Islet of Langerhans (tissue), 1 donor: Measurements from ENCODE around the gene PRKCD.

Experiments used
- FAIRE-seq: peaks from one replicate; lab custom pipeline; 2011; peaks lifted over from hg19 to GRCh38; lab: Jason Lieb, UNC

The PRKCD gene

DNA sequence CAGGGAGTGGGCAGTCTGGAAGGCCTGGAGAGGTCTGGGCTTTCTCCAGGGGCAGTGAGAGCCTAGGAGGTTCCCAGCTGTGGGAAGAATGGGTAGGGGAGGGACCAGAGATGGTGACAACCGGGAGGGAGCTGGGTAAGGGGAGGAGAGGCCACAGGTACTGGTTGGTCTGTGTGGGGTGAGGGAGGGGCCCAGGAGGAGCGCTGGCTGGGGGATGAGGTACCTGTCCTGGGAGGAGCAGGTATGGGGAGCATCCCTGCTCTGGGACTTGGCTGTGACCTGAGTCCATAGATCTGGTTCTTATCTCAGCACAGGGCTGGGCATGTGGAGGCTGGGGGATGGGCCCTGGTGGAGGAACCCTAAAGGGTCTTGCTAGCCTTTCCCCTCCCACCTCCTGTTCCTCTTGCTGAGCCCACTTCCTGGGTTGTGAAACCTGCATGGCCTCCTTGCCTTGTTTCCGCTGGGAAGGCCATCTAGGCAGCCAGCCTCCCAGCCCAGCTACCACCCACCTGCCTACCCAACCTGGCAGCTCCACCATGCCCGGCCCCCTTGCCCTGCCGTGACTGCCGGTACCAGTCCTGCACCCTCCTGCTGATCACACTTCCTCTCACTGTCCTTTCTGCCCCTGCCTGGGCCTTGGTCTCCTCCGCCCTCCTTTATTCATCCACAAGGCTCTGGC is 11.0 kb downstream of the PRKCD start:
- FAIRE-seq = no peak

DNA sequence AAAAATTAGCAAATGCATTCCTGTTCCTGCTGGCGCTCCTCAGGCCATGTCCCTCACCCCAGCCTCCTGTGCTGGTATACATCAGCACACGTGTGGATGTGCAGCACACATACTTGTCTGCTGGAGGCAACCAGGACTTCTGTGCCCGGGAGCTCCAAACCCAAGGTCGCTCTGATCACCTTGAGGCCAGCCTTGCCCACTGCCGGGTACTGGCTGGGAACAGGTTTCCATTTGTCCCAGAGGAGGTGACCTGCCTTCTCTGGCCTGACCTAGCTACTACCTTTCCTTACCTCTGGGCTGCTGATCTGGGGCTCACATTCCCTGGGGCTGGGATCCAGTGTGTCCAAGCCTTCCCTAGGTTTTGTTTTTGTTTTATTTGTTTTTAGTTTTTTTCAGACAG is 12.1 kb downstream of the PRKCD start:
- no peak for FAIRE-seq

DNA sequence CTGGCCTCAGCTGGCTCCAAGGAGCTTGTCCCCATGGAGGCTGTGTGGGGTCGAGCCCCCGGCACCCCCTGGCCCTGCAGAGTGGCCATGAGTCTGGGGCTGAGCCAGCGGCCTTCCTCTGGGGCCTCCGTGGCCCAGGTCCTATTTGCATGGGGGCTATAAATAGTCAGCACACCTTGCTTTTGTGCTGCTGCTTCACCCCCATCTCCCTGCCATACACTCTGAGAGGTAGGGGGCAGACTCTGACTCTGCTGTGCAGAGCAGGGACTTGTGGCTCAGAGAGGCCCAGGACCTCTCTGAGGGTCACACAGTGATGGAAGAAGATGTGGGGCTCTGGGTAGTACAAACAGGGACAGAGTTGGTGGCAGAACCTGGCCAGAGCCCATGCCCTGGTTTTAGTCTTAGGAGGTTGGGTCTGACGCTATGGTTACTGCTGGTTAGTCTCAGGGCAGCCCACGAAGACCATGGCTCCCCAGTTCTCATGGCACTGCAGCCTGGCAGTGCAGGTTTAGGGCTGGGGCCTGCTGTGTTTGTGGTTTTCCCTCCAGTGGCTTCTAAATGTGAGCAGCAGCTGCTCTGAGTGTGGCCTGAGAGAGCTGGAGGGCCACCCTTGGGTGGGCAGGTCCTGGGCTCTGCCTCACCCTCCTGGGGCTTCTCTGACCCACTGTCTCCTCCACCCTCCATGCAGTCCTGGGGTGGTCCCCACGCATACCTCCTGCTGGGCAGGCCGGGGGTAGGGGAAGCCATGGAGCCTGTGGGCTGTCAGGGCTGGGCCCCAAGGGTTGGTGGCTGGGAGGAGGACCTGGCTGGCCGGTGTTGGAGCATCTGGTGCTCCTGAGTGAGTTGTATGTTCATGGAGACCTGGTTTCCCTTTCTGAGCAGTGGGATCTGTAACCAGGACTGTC is 13.6 kb downstream of the PRKCD start:
- no peak for FAIRE-seq

DNA sequence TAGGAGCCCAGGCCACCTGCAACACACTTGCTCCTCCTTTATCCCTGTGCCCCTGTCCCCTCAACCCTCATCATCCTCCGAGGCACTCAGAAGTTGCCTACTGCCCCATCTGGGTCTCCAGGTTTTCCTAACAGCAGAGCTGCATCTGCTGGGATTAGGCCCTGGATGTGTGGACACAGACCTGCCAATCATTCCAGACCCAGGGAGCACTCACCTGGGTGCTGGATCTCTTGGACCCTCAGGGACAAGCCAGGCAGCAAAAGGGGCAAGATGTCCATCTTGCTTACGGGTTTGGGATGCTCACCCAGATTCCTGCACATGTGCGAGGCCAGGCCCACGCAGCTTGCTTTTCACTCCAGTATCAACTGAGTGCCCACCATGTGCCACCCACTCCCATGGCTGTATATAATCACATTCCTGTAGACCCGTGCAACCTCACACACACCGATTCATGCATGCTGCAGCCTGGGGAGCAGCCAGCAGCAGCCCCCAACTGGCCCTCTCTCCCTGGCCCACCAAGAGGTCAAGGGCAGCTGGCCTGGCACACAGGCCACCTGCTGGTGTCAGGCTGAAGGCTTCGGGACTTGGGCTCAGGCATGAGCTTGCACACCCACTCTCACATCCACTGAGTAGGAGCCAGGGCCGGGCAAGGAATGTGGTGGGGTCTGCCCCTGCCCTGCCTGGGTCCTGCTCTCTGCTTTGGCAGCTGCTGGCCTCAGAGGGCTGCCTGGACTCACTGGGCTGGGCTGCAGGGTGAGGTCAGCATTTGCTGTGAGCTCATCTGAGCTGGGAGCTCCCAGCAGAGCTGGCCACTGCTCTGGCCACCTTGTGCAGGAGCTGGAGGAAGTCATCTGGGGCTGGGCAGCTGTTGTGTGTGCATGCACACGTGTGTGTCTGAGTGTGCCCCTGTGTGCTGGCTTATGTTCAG is 14.9 kb downstream of the PRKCD start:
- no peak for FAIRE-seq

DNA sequence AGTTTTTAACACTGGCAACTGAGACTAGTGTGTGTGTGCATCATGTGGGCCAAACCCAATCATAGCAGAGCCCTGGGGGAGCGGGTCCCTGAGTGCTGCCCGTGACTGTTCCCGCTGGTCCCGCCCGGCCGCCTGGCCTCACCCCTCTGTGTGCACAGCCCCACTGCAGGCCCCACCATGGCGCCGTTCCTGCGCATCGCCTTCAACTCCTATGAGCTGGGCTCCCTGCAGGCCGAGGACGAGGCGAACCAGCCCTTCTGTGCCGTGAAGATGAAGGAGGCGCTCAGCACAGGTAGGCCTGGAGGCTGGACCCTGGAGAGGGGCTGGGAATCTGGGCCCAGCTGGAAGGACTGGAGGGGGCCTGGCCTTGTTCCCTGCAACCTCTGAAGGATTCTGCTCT is 17.2 kb downstream of the PRKCD start:
- no peak for FAIRE-seq

DNA sequence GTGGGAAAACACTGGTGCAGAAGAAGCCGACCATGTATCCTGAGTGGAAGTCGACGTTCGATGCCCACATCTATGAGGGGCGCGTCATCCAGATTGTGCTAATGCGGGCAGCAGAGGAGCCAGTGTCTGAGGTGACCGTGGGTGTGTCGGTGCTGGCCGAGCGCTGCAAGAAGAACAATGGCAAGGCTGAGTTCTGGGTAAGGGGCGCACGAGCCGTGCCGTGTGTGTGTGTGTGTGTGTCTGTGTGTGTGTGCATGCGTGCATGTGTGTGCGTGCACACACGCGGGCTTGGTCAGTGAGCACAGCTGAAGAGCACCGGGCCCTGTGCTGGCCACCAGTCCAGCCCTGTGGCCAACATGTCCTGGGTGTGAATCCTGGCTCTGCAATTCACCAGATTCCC is 18.6 kb downstream of the PRKCD start:
- no peak for FAIRE-seq

DNA sequence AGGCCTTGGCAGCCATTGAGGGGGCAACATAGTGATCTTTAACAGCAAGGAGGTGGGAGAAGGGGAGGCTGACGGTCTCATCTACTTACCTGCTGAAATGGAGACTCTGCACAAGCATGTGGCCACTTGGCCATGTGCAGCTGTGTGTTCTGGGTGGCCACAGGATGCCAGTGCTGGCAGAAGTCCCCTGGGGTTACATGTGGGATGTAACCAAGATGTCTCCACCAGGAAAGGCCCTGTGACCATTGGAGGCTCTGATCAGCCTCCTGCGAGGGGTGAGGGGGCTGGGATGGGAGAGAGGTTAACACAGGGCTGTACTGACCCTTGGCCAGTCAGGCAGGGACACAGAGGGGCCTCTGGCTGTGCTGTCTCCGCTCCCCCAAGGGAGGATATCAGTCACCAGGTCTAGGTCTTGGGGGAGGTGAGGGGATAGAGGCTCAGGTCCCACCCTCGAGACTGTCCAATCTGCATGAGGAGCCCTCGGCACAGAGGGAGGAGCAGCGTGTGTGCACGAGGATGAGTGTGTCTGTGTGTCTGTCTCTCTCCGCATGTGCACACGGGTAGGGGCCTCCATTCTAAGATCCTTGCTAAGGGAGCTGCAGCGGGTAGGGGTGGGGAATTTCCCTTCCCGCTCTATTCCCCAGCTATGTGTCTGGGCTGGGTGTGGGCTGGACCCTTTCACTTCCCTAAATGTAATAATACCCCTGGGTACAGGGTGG is 19.5 kb downstream of the PRKCD start:
- FAIRE-seq = no peak

DNA sequence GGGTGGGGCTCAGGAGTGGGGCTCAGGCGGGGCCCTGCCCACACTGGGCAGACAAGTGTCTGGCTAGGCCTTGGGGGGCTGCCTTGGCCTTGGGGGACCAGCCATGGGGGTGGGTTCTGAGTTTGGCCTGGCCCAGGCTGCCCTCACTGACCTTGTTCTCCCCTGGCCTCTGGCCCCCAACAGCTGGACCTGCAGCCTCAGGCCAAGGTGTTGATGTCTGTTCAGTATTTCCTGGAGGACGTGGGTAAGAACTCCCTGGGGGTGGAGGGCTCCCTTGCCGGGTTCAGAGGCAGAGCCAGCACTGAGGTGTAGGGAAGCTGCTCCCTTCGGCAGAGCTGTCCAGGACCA is 20.0 kb downstream of the PRKCD start:
- no peak for FAIRE-seq

DNA sequence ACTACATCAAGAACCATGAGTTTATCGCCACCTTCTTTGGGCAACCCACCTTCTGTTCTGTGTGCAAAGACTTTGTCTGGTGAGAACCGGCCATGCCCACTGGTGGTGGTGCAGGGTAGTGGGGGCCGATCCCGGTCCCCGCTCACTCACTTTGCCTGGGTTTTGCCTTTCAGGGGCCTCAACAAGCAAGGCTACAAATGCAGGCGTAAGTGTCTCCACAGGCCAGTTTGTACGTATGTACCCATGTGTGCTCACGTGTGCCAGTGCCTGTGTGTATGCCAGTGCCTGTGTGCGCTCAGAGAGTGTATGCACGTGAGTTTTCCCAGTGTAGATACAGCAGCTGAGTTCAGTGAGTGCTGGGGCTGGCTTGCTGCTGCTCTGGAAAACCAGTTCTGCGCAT is 20.5 kb downstream of the PRKCD start:
- FAIRE-seq = no peak

DNA sequence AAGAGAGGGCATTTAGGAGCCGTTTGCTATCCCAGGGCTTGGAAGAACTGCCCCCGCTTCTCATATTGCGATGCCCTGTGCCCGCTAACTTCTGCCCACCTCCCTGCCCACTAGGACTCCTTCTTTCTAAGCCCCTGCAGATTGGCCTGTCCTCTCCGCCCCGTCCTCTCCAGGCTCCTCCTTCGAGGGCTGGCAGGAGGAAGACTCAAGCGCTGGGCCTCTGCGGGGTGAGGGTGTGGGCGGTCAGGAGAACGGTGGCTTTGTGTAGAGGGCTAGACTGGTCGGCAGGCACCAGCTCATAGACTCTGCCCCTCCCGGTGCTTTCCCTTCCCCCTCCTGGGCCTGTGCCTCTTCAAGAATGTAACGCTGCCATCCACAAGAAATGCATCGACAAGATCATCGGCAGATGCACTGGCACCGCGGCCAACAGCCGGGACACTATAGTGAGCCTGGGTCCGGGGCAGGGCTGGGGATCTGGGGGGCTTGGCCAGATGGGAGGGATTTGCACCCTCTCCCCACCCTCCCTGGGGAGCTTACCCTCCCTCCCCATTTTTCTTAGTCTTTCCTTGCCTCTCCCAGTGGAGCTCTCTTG is 21.9 kb downstream of the PRKCD start:
- FAIRE-seq = no peak

DNA sequence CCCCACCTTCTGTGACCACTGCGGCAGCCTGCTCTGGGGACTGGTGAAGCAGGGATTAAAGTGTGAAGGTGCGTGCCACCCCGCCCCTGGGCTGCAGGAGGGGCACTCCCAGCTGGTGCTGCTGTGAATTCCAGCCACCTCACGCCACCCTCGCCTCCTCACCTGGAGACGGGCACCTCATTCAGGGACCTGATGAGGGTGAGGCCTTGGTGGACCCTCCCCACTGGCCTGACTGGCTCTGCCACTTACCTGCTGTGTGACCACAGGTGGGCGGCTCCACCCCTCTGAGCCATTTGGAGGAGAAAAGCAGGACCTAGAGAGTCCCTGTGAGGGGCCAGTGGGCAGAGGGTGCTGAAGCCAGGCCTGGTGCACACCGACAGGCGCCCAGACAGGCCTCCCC is 22.5 kb downstream of the PRKCD start:
- FAIRE-seq = no peak

DNA sequence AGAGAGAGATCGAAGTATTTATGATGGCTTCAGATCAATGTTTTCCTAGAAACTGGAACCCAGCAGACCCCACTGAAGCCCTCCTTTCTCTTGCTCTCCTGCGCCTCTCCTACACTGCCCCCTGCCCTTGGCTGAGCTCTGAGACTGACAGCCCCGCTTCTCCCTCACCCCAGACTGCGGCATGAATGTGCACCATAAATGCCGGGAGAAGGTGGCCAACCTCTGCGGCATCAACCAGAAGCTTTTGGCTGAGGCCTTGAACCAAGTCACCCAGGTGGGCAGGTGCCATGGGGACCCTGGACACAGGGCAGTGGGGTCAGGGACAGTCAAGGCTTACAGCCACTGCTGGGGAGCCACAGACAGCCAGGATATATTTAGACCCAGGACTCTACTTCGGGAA is 23.7 kb downstream of the PRKCD start:
- no peak for FAIRE-seq

DNA sequence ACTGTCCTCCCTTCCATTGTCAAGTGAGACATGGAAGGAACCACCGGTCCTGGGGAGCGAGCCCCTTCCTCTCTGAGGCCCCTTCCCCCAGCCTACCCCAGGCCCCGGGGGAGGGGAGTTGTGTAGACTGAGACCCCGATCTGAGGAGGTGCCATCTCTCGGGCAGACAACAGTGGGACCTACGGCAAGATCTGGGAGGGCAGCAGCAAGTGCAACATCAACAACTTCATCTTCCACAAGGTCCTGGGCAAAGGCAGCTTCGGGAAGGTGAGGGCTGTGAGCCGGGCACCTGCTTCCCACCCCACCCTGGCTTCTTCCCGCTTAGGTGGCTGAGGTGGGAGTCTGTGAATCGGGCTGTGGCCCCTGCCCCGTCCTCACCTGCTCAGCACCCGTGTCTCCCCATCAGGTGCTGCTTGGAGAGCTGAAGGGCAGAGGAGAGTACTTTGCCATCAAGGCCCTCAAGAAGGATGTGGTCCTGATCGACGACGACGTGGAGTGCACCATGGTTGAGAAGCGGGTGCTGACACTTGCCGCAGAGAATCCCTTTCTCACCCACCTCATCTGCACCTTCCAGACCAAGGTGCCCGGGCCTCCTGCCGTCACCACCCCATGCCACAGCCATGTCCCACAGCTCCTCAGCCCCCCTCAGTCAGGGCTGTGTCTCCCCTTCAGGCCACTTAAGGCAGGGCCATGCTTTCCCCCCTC is 24.9 kb downstream of the PRKCD start:
- no peak for FAIRE-seq

DNA sequence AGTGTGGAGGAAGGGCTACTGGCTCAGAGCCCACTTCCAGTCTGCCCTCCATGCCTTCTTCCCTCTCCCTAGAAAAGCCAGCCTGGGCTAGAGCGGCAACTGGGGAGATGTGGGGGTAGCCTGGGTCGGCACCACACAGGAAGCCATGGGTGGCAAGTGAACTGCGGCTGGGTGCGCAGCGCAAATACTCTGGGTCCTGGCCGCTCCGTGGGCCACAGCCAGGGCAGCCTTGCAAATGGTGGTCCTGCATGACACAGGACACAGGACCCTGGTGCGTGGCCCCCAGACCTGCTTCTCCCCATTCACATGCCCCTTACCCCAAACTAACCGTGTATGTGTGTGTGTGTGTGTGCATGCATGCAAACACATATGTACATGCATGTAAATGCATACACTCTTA is 25.7 kb downstream of the PRKCD start:
- no peak for FAIRE-seq

DNA sequence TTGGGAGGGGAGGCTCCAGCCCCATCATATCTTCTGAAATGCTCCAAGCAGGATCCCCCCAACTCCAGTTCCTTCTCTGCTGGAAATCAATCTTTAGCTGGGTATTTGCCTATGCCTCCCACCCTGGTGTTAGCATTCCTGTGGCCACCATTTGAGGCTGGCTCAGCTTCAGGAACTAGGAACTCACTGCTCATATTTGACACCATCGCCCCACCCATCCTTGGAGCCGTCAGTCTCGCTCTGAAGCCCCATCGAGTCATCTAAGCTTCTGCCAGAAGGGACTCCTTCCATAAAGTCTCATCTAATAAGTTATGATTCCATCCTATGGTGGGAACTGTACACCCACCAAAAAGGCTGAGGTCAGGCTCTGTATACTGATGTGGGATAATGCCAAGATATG is 26.4 kb downstream of the PRKCD start:
- no peak for FAIRE-seq

DNA sequence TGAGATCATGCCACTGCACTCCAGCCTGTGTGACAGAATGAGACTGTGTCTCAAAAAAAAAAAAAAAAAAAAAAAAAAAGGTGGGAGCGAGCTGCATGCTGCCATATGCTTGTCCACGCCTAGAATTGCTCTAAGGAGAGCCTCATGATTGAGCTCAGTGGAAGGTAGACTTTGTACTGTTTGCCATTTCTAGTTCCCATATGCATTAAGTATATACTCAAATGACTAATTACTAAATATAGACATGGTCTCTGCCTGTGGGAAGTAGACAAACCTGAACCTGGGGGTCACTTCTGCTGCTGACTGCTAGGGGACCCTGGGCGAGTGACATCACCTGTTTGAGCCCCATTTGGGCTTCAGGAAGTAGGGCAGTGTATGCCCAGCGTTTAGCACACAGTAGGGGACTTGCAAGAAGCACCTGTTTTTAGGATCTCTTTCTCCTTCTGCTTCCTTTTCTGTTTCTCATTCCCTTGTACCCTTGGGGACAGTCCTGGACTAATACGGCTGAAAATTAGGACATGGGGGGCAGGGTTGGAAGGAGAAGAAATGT is 27.2 kb downstream of the PRKCD start:
- FAIRE-seq = no peak

DNA sequence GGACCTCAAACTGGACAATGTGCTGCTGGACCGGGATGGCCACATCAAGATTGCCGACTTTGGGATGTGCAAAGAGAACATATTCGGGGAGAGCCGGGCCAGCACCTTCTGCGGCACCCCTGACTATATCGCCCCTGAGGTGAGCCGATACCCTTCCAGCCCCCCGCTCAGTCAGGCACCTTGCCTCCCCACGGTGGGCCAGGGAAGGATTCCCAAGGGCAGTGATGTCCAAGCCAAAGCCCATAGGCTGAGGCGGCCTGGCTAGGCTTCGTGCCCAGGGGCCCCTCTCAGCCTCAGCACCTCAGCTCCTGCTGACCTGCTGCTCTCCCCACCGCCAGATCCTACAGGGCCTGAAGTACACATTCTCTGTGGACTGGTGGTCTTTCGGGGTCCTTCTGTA is 27.7 kb downstream of the PRKCD start:
- no peak for FAIRE-seq

DNA sequence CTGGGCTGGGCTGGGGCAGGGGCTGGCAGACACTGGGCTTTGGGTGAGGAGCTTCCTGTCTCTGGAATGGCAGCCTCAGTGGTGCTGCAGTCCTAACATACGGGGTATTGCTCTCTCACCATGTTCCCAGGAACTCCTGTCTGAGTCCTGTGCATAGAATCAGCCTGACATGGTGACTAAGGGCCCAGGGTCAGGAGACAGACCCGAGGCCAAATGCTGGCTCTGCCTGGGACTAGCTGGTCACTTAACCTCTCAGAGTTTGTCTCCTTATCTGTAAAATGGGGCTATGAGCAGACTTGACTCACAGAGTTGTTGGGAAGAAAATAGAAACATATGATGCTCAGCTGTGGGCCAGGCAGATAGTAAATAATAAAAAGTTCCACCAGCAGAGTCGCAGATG is 28.3 kb downstream of the PRKCD start:
- FAIRE-seq = no peak

DNA sequence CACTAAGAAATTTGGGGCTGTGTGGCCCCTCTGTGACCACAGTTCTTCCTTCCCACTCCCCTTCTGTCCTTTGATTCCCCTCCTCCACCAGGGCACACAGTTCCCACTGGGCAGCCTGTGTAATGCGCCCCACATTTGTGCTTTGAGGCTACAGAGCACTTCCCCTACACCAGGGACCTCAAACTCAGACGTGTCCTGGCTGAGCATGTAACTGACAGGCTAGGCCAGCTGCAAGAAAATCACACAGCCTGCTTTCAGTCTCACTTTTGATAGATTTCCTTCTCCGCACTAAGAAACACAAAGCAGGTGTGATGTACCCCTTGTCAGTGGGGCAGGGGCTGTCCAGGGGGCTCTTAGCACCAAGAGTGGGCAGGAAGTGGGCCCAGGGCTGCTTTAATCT is 29.6 kb downstream of the PRKCD start:
- no peak for FAIRE-seq

DNA sequence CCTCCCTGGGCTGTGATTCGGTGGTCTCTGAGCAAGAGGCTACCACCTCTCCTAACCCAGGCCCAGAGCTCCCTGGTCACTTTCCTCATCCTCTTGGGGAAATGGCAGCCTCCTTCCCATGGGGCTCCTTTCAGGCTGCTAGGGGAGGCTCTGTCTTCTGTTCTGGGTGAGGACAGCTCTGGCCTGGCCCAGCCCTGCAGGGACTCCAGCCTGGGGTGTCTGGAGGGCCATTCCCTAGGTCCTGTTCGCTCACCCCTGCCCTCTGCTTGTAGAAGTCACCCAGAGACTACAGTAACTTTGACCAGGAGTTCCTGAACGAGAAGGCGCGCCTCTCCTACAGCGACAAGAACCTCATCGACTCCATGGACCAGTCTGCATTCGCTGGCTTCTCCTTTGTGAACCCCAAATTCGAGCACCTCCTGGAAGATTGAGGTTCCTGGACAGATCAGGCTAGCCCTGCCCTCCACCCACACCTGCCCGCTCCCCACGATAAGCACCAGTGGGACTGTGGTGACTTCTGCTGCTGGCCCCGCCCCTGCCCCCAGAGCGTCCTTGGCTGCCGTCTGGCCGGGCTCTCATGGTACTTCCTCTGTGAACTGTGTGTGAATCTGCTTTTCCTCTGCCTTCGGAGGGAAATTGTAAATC is 30.9 kb downstream of the PRKCD start:
- no peak for FAIRE-seq
